Testis (tissue), 2 donors: ENCODE data around the gene COQ5.

Experiments
- POLR2A ChIP-seq: fragments of 450-650 bp; IDR thresholded peaks from one replicate; pipeline ENCODE4 v1.6.1; 2017; ENCODE audit warnings: antibody characterized with exemption, mild to moderate bottlenecking, moderate library complexity
- TF ChIP-seq, protein P1 (sequence below), 3 experiments: fragments of 450-650 bp in 2 of 3; fragments of 200-600 bp in 1 of 3; sonication (generic) in 1 of 3; IDR thresholded peaks; one replicate each; pipeline ENCODE4 v1.5.1; 2016 to 2019; ENCODE audit warnings: antibody characterized with exemption in 3 of 3, mild to moderate bottlenecking in 2 of 3, moderate library complexity in 1 of 3

- TF ChIP-seq, protein P1, sequence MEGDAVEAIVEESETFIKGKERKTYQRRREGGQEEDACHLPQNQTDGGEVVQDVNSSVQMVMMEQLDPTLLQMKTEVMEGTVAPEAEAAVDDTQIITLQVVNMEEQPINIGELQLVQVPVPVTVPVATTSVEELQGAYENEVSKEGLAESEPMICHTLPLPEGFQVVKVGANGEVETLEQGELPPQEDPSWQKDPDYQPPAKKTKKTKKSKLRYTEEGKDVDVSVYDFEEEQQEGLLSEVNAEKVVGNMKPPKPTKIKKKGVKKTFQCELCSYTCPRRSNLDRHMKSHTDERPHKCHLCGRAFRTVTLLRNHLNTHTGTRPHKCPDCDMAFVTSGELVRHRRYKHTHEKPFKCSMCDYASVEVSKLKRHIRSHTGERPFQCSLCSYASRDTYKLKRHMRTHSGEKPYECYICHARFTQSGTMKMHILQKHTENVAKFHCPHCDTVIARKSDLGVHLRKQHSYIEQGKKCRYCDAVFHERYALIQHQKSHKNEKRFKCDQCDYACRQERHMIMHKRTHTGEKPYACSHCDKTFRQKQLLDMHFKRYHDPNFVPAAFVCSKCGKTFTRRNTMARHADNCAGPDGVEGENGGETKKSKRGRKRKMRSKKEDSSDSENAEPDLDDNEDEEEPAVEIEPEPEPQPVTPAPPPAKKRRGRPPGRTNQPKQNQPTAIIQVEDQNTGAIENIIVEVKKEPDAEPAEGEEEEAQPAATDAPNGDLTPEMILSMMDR (IDR thresholded peaks at IDR 0.05) = no peak
- no peak for TF ChIP-seq POLR2A
Measured at GRCh38 chr12:120529641-120530417, 871 bp upstream of the COQ5 start.
